Common myeloid progenitor, CD34-positive (primary cell): ENCODE measurements around the gene ZDHHC1.
A peak's percentile ranks its signal among the peaks of the same experiment; 100 is the strongest.

Experiments used
- CTCF ChIA-PET: fragments of 350-600 bp; sonication (Branson Sonifier 250); formaldehyde crosslinking; loops from one replicate; lab custom pipeline; 2021; ENCODE audit warnings: antibody characterized with exemption; lab: Charles Lee
- POLR2A ChIA-PET: fragments of 350-600 bp; sonication (Branson Sonifier 250); formaldehyde crosslinking; loops from one replicate; lab custom pipeline; 2021; ENCODE audit warnings: antibody characterized with exemption; lab: Charles Lee
- DNase-seq, 3 donors: peaks; one replicate each; pipeline versions ENCODE4 v3.0.0 to v3.0.0-alpha.2; 2013
- H3K27ac ChIP-seq, 2 experiments: 1 replicate in 1 of 2; 2 replicates in 1 of 2; pipeline ENCODE4 v1.7.0; 2013; ENCODE audit warnings: inconsistent platforms in 2 of 2, low read length in 2 of 2, mild to moderate bottlenecking in 2 of 2, low read depth in 1 of 2, moderate library complexity in 1 of 2; ENCODE audit not compliant: severe bottlenecking in 2 of 2, insufficient read depth in 1 of 2, poor library complexity in 1 of 2
- H3K27me3 ChIP-seq, 5 experiments: replicated peaks in 2 of 5; 1 replicate in 3 of 5; 2 replicates in 2 of 5; pipeline versions ENCODE4 v1.6.1 to v1.7.0; 2013; ENCODE audit warnings: low read length in 4 of 5, mild to moderate bottlenecking in 2 of 5, moderate library complexity in 2 of 5, inconsistent platforms in 1 of 5; ENCODE audit not compliant: insufficient read depth in 5 of 5, control insufficient read depth in 4 of 5
- H3K36me3 ChIP-seq, 4 experiments: 1 replicate in 2 of 4; 2 replicates in 2 of 4; pipeline versions ENCODE4 v1.6.1 to v1.7.0; 2013; ENCODE audit warnings: low read length in 3 of 4, control low read depth in 1 of 4, mild to moderate bottlenecking in 1 of 4; ENCODE audit not compliant: control insufficient read depth in 4 of 4, insufficient read depth in 4 of 4
- H3K4me1 ChIP-seq, 4 experiments: 1 replicate in 3 of 4; 2 replicates in 1 of 4; pipeline versions ENCODE4 v1.6.1 to v1.7.1; 2013; ENCODE audit warnings: low read length in 3 of 4, mild to moderate bottlenecking in 3 of 4, control low read depth in 1 of 4, inconsistent platforms in 1 of 4, moderate library complexity in 1 of 4; ENCODE audit not compliant: control insufficient read depth in 4 of 4, insufficient read depth in 4 of 4; ENCODE audit errors: control extremely low read depth in 1 of 4
- H3K4me3 ChIP-seq, 7 experiments: 1 replicate in 4 of 7; 2 replicates in 3 of 7; pipeline versions ENCODE4 v1.5.1 to v1.7.0; 2013; ENCODE audit warnings: mild to moderate bottlenecking in 7 of 7, low read length in 6 of 7, moderate library complexity in 6 of 7, inconsistent platforms in 2 of 7, low read depth in 2 of 7, control low read depth in 1 of 7; ENCODE audit not compliant: insufficient read depth in 4 of 7, control insufficient read depth in 1 of 7; ENCODE audit errors: extremely low read depth in 1 of 7
- H3K9me3 ChIP-seq, 5 experiments: 1 replicate in 4 of 5; 2 replicates in 1 of 5; pipeline versions ENCODE4 v1.6.1 to v1.7.1; 2013; ENCODE audit warnings: low read length in 4 of 5, mild to moderate bottlenecking in 2 of 5, inconsistent platforms in 1 of 5, low read depth in 1 of 5, moderate library complexity in 1 of 5; ENCODE audit not compliant: control insufficient read depth in 4 of 5, insufficient read depth in 2 of 5; ENCODE audit errors: control extremely low read depth in 1 of 5
- WGBS: methylation state at CpG from one replicate; pipeline ENCODE4 v1.1.5; 2013; ENCODE audit not compliant: insufficient coverage; 5-methylcytosine and 5-hydroxymethylcytosine counted together

Gene ZDHHC1

GRCh38 chr16:67397036-67397801 is 19.1 kb downstream of the ZDHHC1 start:
- ChIA-PET POLR2A (no interaction called here), CTCF (interaction anchor here (0.7 to 3.0 kb wide), 5 partner anchors 12 to 137 kb away, joined by 3 to 16 read pairs (median 4); no protein-coding TSS in a partner anchor)
- 96% methylated on average over 6 of the region's 15 CpGs for WGBS
- H3K36me3 ChIP-seq, result no peaks in the 10 kb centered on the region
- no peaks in the 10 kb centered on the region for H3K9me3 ChIP-seq
- no peak overlapping the region for H3K4me3 ChIP-seq
- no peak overlapping the region for H3K27ac ChIP-seq
- peaks cover 0 to 35% (median 26%) of the 10 kb centered on the region in 4 experiments for H3K4me1 ChIP-seq
- H3K27me3 ChIP-seq, result peaks cover 0 to 43% (median 24%) of the 10 kb centered on the region in 5 experiments
- DNase-seq, result no peak

DNA sequence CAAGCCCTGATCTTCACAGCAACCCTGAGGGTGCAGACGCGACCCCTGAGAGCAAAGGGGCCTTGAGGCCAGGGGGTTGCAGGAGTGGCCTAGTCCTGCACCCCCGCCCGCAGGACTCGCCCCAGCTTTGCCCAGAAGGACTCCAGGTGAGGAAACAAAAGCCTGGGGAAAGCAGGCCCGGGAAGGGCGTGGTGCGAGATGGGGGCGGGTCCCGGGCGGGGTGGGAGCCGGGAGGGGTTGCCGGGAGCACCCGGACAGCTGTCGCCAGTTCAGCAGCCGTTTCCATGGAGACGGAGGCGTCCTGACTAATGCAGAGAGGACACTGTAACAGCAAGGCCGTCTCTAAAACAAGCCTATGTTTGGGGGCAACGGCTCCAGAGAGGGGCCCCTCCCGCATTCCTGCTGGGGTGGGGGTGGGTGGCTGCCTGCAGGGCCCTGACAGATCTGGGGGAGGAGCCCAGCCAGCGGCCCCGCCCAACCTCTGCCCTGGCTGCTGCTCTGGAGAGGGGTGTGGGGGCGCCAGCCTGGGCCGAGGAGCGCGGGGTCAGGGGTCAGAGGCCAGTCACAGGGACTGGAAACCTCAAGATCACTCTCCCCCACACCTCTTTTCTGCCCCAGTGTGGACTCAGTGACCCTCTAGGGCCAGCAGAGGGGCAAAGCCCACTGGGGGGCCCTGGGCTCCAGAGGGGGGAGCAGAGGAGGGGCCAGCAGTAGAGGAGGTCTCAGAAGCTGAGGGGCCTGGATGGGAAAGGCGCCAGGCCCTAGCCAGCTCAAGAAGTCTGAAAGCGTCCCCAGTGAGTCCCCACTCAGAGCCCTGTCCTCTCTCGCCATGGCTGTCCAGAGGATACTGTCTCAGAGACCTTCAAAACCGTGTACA is 19.9 kb downstream of the ZDHHC1 start:
- peaks cover 0 to 48% (median 24%) of the 10 kb centered on the region in 5 experiments for H3K27me3 ChIP-seq
- 87% methylated on average over 25 of the region's 31 CpGs for WGBS
- no peaks in the 10 kb centered on the region for H3K9me3 ChIP-seq
- peak in 1 of 3 donors; percentile 34 for DNase-seq
- peaks cover 0 to 43% (median 31%) of the 10 kb centered on the region in 4 experiments for H3K4me1 ChIP-seq
- POLR2A ChIA-PET, result no interaction called here
- H3K4me3 ChIP-seq, result no peak overlapping the region
- no peak overlapping the region for H3K27ac ChIP-seq
- H3K36me3 ChIP-seq, result no peaks in the 10 kb centered on the region
- CTCF ChIA-PET, result interaction anchor here (1.0 to 3.0 kb wide), 3 partner anchors 11 to 136 kb away, joined by 3 to 16 read pairs (median 4); no protein-coding TSS in a partner anchor

DNA sequence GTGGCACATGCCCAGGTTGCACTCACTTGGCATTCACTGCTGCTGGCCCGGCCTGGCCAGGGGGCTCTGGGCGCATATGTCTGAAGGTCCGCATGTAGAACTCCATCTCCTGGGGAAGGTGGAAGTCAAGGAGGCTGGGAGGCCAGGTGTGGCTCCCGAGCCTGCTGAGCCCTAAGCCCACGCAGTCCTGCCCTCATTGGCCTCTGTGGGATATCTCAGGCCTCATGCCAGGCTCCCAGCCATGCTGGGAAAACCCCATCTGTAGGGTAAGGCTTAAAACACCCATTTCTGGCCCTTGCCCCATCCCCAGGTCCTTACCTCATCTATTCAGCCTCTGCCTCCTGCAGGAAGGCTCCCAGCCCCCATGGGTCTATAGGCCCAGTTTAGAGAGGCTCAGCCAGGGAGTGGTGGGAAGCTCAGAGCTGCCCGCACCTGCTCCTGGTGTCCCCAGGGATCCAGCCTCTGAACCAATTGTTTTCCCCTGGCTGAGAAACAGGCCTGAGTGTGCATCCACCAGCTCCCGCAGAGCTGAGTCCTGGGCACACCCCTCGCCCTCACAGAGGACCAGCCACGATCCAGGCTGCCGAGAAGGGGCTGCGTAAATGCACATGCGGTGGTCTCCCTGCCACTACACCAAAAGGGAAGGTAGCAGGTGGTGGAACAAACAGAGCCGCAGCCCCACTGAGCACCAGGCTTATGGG is 20.7 kb downstream of the ZDHHC1 start:
- no peaks in the 10 kb centered on the region for H3K36me3 ChIP-seq
- peaks cover 0 to 48% (median 22%) of the 10 kb centered on the region in 5 experiments for H3K27me3 ChIP-seq
- H3K9me3 ChIP-seq, result no peaks in the 10 kb centered on the region
- H3K27ac ChIP-seq, result no peak overlapping the region
- 100% methylated on average over 11 of the region's 13 CpGs for WGBS
- H3K4me3 ChIP-seq, result no peak overlapping the region
- ChIA-PET CTCF (interaction anchor here (1.2 kb wide), 1 partner anchor 23 kb away, joined by 3 read pairs; no protein-coding TSS in a partner anchor), POLR2A (no interaction called here)
- DNase-seq, result no peak
- H3K4me1 ChIP-seq, result peaks cover 0 to 51% (median 39%) of the 10 kb centered on the region in 4 experiments

DNA sequence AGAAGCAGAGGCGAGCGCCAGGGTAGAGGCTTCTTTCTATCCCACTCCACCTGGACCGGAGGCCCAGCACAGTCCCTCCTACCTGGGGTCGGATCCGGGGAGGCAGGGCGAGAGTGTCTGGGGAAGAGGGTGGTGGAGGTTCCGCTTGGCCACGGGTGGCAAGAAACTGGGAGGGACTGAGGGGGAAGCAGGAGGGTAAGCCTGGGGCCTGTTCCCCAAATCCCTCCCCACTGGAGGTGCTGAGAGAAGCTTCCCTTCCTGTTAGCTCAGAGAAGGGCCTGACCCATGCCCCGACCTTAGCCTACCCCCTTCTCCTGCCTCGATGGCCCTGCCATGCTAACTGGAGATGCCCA is 21.2 kb downstream of the ZDHHC1 start:
- 70% methylated on average over 3 of the region's 10 CpGs for WGBS
- Histone ChIP-seq H3K36me3 (no peaks in the 10 kb centered on the region), H3K27ac (no peak overlapping the region), H3K4me3 (no peak overlapping the region), H3K9me3 (no peaks in the 10 kb centered on the region), H3K27me3 (peaks cover 0 to 48% (median 22%) of the 10 kb centered on the region in 5 experiments), H3K4me1 (peaks cover 0 to 56% (median 44%) of the 10 kb centered on the region in 4 experiments)
- ChIA-PET POLR2A (no interaction called here), CTCF (interaction anchor here (1.2 to 5.3 kb wide), 2 partner anchors 14 to 22 kb away, joined by 3 to 40 read pairs; no protein-coding TSS in a partner anchor)
- no peak for DNase-seq

- DNase-seq, result peak; percentile 51 to 84 (median 81)
- H3K4me3 ChIP-seq, result peak overlapping the region in 3 of 7 experiments; percentile 36 to 59 (median 44)
- no peaks in the 10 kb centered on the region for H3K36me3 ChIP-seq
- 4% methylated on average over 70 of the region's 88 CpGs for WGBS
- H3K9me3 ChIP-seq, result no peaks in the 10 kb centered on the region
- H3K27me3 ChIP-seq, result peaks cover 0 to 48% (median 22%) of the 10 kb centered on the region in 5 experiments
- CTCF ChIA-PET, result interaction anchor here (1.2 to 5.3 kb wide), 6 partner anchors 13 to 44 kb away, joined by 3 to 40 read pairs (median 4); no protein-coding TSS in a partner anchor
- no peak overlapping the region for H3K27ac ChIP-seq
- POLR2A ChIA-PET, result interaction anchor here (0.7 kb wide), 1 partner anchor 150 kb away, joined by 3 read pairs; no protein-coding TSS in a partner anchor
- peaks cover 0 to 62% (median 46%) of the 10 kb centered on the region in 4 experiments for H3K4me1 ChIP-seq
These were observed 21.8 kb downstream of the ZDHHC1 start for GRCh38 chr16:67394155-67395104.
